DND-41 (cell line): ENCODE results near the gene GATB.

Experiments used
- CTCF ChIP-seq: IDR thresholded peaks from 2 replicates; pipeline ENCODE4 v1.5.1; 2012; ENCODE audit warnings: borderline replicate concordance, low read length, moderate library complexity, mild to moderate bottlenecking; ENCODE audit not compliant: poor library complexity, severe bottlenecking; ENCODE audit errors: extremely low read depth
- EZH2 ChIP-seq: IDR thresholded peaks from 3 replicates; pipeline ENCODE4 v1.6.1; 2012; ENCODE audit warnings: borderline replicate concordance, low read depth, mild to moderate bottlenecking, moderate library complexity, low read length, inconsistent platforms; ENCODE audit not compliant: severe bottlenecking

- TF ChIP-seq CTCF = no peak
- TF ChIP-seq EZH2 = no peak
Observed at GRCh38 chr4:151810476-151810875, 49.7 kb upstream of the GATB start.
